Spleen (tissue), 11 donors: Measurements from ENCODE around the gene AP5Z1. TPM values are rescaled to one million over a fixed set of nuclear protein-coding genes. Genes with fewer than 3 reads are reported as not detected.

Source experiments
- DNase-seq: peaks from one replicate; pipeline ENCODE4 v3.0.0-alpha.2; 2020
- H3K27ac ChIP-seq, 8 donors: fragments of 200-600 bp; sonication (generic) in 7 of 8; 1 replicate in 4 of 8; 2 replicates in 4 of 8; pipeline versions ENCODE4 v1.5.0 to v1.8.0; 2016 to 2021; ENCODE audit warnings: inconsistent platforms in 4 of 8, mild to moderate bottlenecking in 4 of 8, moderate library complexity in 1 of 8
- H3K27me3 ChIP-seq, 7 donors: fragments of 200-600 bp; sonication (generic) in 6 of 7; replicated peaks in 1 of 7; 1 replicate in 4 of 7; 2 replicates in 3 of 7; pipeline versions ENCODE4 v1.5.0 to v1.8.0; 2016 to 2021; ENCODE audit warnings: inconsistent platforms in 3 of 7, mild to moderate bottlenecking in 1 of 7
- H3K36me3 ChIP-seq, 6 donors: fragments of 200-600 bp; sonication (generic) in 5 of 6; 1 replicate in 4 of 6; 2 replicates in 2 of 6; pipeline versions ENCODE4 v1.5.0 to v1.8.0; 2016 to 2021; ENCODE audit warnings: inconsistent platforms in 2 of 6
- H3K4me1 ChIP-seq, 6 donors: fragments of 200-600 bp; sonication (generic) in 5 of 6; 1 replicate in 3 of 6; 2 replicates in 3 of 6; pipeline versions ENCODE4 v1.5.0 to v1.8.0; 2016 to 2021; ENCODE audit warnings: inconsistent platforms in 3 of 6
- H3K4me3 ChIP-seq, 8 donors: fragments of 200-600 bp; sonication (generic) in 7 of 8; 1 replicate in 4 of 8; 2 replicates in 4 of 8; pipeline versions ENCODE4 v1.5.0 to v1.8.0; 2016 to 2021; ENCODE audit warnings: inconsistent platforms in 4 of 8, mild to moderate bottlenecking in 4 of 8, moderate library complexity in 2 of 8
- H3K9me3 ChIP-seq, 8 donors: fragments of 200-600 bp; sonication (generic) in 7 of 8; 1 replicate in 4 of 8; 2 replicates in 4 of 8; pipeline versions ENCODE4 v1.5.0 to v1.8.0; 2016 to 2021; ENCODE audit warnings: inconsistent platforms in 4 of 8
- CTCF ChIP-seq, 11 experiments: fragments of 200-600 bp in 7 of 11; fragments of 450-650 bp in 4 of 11; sonication (generic) in 4 of 11; IDR thresholded peaks in 8 of 11; conservative IDR thresholded peaks in 3 of 11; 1 replicate in 7 of 11; 2 replicates in 4 of 11; pipeline versions ENCODE4 v1.4.0 to v1.8.0; 2016 to 2021; ENCODE audit warnings: antibody characterized with exemption in 11 of 11, inconsistent platforms in 4 of 11, mild to moderate bottlenecking in 1 of 11
- POLR2A ChIP-seq, 3 donors: fragments of 450-650 bp; IDR thresholded peaks; one replicate each; pipeline ENCODE4 v1.5.1; 2017; ENCODE audit warnings: antibody characterized with exemption in 3 of 3, mild to moderate bottlenecking in 1 of 3
- POLR2AphosphoS5 ChIP-seq, 3 donors: sonication (generic); formaldehyde crosslinking; IDR thresholded peaks; one replicate each; pipeline ENCODE4 v1.5.1; 2017; ENCODE audit warnings: antibody characterized with exemption in 3 of 3
- WGBS, 5 donors: extraction: QIAGEN DNeasy Blood & Tissue Kit in 3 of 5; methylation state at CpG; one replicate each; pipeline versions ENCODE4 v1.1.5 to v1.1.7; 2013 to 2018; 5-methylcytosine and 5-hydroxymethylcytosine counted together
- intact Hi-C: fragments of 100-400 bp; cut with DNase I; formaldehyde crosslinking; loops from one replicate; pipeline ENCODE4 v1.15.0; 2023; ENCODE audit warnings: low total_unique reads
- polyA plus RNA-seq, 3 donors: library from polyadenylated mRNA; stranded (reverse); fragments of 200-250 nt; gene quantifications; one replicate each; pipeline ENCODE4 v1.2.1, GENCODE V29; 2013
- total RNA-seq, 7 donors: library from RNA; depleted of rRNA in 3 of 7; stranded (reverse); fragments of >200 nt in 3 of 7; fragmentation: NEBNext Ultra II Directional in 4 of 7; extraction: Animal tissue kit (Norgen Biotek cat#: 25700) in 4 of 7; gene quantifications; one replicate each; pipeline versions ENCODE4 v1.1.0 to v1.2.1, GENCODE V29; 2016 to 2021
- donor health status: healthy with polysubstance abuse.
- donor health status: DM: no; HTN: no; CAD: no; lungs with moderate emphysema.
- donor health status: DM: no; HTN: no; CAD: no.
- donor health status: Bipolar disorder and iron deficiency.
- donor health status: healthy.
- donor health status: DM: no; HTN: no; CAD: no.
- donor health status: DM: yes; HTN: yes; CAD: no.

The AP5Z1 gene
- total and polyA plus RNA-seq, 10 donors = 39.3 to 156 (median 64.7) TPM

DNA sequence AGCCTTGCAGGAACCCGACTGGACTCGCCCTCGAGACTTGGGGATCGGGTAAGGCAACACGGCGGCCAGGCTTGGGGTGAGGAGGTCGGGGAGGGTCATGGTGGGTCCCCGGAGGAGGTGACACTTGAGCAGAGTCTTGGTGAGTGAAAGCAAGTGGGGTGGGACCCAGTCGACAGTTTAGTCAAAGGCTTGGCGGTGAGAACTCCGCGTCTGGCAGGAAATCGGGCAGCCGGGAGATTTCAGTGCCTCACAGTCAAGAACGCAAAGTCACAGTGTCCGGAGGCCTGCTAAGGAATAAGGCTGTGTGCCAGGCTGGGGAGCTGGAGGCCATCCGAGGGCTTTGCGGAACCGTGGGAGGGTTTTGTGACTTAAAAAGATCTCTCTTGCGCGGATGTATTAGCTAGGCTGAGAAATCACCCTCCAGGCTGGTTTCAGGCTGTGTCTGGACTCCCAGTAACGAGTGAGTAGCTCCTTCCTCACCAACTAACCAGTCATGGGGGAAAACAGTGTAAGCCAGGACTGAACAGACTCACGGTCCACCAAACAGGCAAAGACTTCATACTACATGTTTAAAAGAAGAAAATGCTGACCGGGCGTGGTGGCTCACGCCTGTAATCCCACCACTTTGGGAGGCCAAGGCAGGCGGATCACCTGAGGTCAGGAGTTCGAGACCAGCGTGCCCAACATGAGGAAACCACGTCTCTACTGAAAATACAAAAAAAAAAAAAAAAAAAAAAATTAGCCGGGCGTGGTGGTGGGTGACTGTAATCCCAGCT is 613 bp downstream of the AP5Z1 start:
- DNase-seq = no peak
- no peaks in the 10 kb centered on the region for H3K27me3 ChIP-seq
- TF ChIP-seq POLR2A (IDR thresholded peaks at IDR 0.05) (no peak), CTCF (IDR thresholded peaks at IDR 0.05 in 8 of 11, conservative IDR thresholded peaks at IDR 0.05 in 3 of 11) (no peak), POLR2AphosphoS5 (IDR thresholded peaks at IDR 0.05) (no peak)
- no peaks in the 10 kb centered on the region for H3K9me3 ChIP-seq
- H3K27ac ChIP-seq = peak overlapping the region; percentile 93 to 98 (median 98)
- intact Hi-C loops = no loop called here
- peaks cover 0 to 46% (median 12%) of the 10 kb centered on the region in 6 donors for H3K36me3 ChIP-seq
- H3K4me3 ChIP-seq = peak overlapping the region; percentile 83 to 97 (median 91)
- WGBS, 5 donors = 19 to 24% (median 21%) methylated on average over 30 to 32 of the region's 32 CpGs
- H3K4me1 ChIP-seq = peaks cover 20 to 60% (median 42%) of the 10 kb centered on the region in 6 donors

DNA sequence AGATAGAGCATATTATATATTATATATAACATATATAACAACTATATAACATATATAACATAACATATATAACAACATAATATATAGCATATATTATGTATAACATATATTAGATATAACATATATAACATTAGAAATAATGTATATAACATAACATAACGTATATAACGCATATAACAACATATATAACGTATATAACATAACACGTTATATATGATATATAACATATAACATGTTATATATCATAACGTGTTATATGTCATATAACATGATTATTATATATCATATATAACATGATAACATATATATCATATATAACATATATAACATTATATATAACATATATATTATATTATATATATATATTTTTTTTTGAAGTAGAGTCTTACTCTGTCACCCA is 3.7 kb downstream of the AP5Z1 start:
- TF ChIP-seq CTCF (IDR thresholded peaks at IDR 0.05 in 8 of 11, conservative IDR thresholded peaks at IDR 0.05 in 3 of 11) (no peak), POLR2A (IDR thresholded peaks at IDR 0.05) (no peak), POLR2AphosphoS5 (IDR thresholded peaks at IDR 0.05) (no peak)
- Histone ChIP-seq H3K27ac (no peak overlapping the region), H3K4me3 (no peak overlapping the region), H3K4me1 (peaks cover 20 to 55% (median 38%) of the 10 kb centered on the region in 6 donors), H3K9me3 (no peaks in the 10 kb centered on the region), H3K36me3 (peaks cover 7 to 66% (median 42%) of the 10 kb centered on the region in 6 donors), H3K27me3 (no peaks in the 10 kb centered on the region)
- 89 to 96% (median 95%) methylated on average over 5 of the region's 5 CpGs for WGBS, 5 donors
- intact Hi-C loops = no loop called here
- DNase-seq = no peak

DNA sequence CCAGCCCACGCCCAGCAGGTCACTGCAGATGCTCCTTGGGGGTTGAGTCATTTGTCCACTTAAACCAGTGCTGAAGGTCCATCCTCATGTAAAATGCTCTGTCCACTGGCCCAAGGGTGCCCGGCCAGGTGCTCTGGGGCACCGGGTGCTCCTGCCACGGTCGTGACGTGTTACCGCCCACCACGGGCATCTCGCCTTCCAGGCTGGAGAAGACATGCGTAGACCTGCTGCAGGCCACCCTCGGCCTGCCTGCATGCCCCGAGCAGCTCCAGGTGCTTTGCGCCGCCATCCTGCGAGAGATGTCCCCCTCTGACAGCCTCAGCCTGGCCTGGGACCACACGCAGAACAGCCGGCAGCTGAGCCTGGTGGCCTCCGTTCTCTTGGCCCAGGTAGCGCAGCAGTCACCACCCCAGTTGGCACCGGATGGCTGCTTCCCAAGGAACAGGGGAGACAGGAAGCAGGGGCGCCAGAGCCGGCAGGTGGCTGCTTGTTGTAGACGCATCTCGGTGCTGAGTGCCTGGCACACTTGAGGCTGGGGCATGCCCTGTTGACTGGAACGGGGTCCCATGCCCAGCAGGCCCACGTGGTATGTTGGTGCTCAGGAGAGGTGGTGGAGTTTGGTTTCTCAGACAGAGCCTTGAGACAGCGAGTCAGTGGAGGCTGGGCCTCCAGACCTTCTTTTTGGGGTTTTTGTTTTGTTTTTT is 6.1 kb downstream of the AP5Z1 start:
- WGBS, 5 donors = 84 to 97% (median 95%) methylated on average over 7 to 27 of the region's 27 CpGs
- intact Hi-C loops = no loop called here
- no peaks in the 10 kb centered on the region for H3K27me3 ChIP-seq
- no peak overlapping the region for H3K27ac ChIP-seq
- peaks cover 13 to 38% (median 23%) of the 10 kb centered on the region in 6 donors for H3K4me1 ChIP-seq
- peak in 1 of 3 donors; percentile 47 for TF ChIP-seq POLR2AphosphoS5 (IDR thresholded peaks at IDR 0.05)
- no peak for TF ChIP-seq POLR2A (IDR thresholded peaks at IDR 0.05)
- H3K36me3 ChIP-seq = peaks cover 7 to 90% (median 66%) of the 10 kb centered on the region in 6 donors
- peak; percentile 76 for DNase-seq
- H3K9me3 ChIP-seq = no peaks in the 10 kb centered on the region
- no peak overlapping the region for H3K4me3 ChIP-seq

GRCh38 chr7:4782333-4783291 is 7.2 kb downstream of the AP5Z1 start:
- Histone ChIP-seq H3K27me3 (no peaks in the 10 kb centered on the region), H3K27ac (no peak overlapping the region), H3K9me3 (no peaks in the 10 kb centered on the region), H3K4me3 (no peak overlapping the region), H3K36me3 (peaks cover 7 to 92% (median 77%) of the 10 kb centered on the region in 6 donors), H3K4me1 (peaks cover 2 to 27% (median 12%) of the 10 kb centered on the region in 6 donors)
- peak; percentile 70 for DNase-seq
- WGBS, 5 donors = 93 to 96% (median 95%) methylated on average over 24 to 36 of the region's 36 CpGs
- TF ChIP-seq POLR2AphosphoS5 (IDR thresholded peaks at IDR 0.05) = no peak
- TF ChIP-seq CTCF (IDR thresholded peaks at IDR 0.05 in 8 of 11, conservative IDR thresholded peaks at IDR 0.05 in 3 of 11) = no peak
- no peak for TF ChIP-seq POLR2A (IDR thresholded peaks at IDR 0.05)
- intact Hi-C loops = no loop called here
